Activated CD4-positive, alpha-beta T cell treated with anti-CD3 and anti-CD28 coated beads, Interleukin-2, amount 50 U/mL, for 16 hours (primary cell): ENCODE data around the gene PDE4D.

Experiments
- DNase-seq: peaks from one replicate; pipeline ENCODE4 v3.0.0-alpha.2; 2020

PDE4D gene

GRCh38 chr5:59348189-59348588, 545.3 kb downstream of the PDE4D start:
- no peak for DNase-seq

DNA sequence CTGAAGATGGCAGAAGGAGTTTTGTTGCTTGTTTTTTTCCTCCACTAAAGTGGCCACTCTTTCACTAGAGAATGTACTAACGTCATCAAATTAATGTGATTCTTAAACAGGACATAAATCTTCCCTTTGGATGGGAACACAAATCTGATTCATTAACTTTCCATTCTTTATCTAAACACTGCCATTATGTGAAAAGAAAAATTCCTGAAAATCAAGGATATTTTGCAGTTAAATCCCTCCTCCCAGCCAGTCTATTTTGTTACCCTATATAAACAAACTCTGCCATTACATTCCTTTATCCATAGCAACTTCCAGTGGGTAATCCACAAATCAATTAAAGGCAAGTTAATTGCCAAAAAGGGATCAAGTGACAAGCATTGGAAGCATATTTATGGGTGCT, 546.5 kb downstream of the PDE4D start:
- DNase-seq, result no peak

GRCh38 chr5:59346514-59346913, 547.0 kb downstream of the PDE4D start:
- DNase-seq, result no peak

GRCh38 chr5:59342181-59342580, 551.3 kb downstream of the PDE4D start:
- DNase-seq, result no peak

- DNase-seq, result no peak
Observed at GRCh38 chr5:59341760-59342159, 551.8 kb downstream of the PDE4D start.

DNA sequence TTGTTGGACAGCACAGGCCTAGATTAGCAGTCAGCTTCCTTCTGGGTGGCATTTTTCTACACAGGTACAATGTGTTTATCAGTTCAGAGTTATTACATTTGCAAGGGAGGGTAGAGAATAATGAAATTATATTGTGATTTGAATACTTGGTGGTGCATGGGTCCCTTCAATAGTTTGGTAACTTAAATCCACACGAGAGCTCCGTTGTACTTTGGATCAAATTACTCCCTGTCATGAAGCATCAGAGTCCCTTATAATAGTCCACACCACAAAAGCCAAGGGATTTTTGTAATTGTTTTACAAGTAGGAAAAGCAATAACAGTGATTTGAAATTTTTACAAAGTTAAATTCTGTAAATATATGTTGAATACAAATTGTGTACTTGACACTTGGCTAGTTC, 552.4 kb downstream of the PDE4D start:
- no peak for DNase-seq

DNA sequence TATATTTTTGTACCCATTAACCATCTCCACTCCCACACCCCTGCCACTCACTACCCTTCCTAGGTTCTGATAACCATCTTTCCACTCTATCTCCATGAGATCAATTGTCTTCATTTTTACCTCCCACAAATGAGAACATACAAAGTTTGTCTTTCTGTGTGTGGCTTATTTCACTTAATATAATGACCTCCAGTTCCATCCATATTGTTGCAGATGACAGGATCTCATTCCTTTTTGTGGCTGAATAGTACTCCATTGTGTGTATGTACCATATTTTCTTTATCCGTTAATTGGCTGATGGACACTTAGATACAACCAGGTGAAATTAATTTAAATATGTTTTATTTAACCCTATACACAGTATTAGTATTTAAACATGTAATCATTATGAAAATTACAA, 552.9 kb downstream of the PDE4D start:
- no peak for DNase-seq

- no peak for DNase-seq
Observed at GRCh38 chr5:59337240-59337639, 556.3 kb downstream of the PDE4D start.

- no peak for DNase-seq
Observed at GRCh38 chr5:59335544-59335943, 558.0 kb downstream of the PDE4D start.

GRCh38 chr5:59333416-59333815, 560.1 kb downstream of the PDE4D start:
- no peak for DNase-seq

- DNase-seq, result no peak
Observed at GRCh38 chr5:59332236-59332973, 561.1 kb downstream of the PDE4D start.

DNA sequence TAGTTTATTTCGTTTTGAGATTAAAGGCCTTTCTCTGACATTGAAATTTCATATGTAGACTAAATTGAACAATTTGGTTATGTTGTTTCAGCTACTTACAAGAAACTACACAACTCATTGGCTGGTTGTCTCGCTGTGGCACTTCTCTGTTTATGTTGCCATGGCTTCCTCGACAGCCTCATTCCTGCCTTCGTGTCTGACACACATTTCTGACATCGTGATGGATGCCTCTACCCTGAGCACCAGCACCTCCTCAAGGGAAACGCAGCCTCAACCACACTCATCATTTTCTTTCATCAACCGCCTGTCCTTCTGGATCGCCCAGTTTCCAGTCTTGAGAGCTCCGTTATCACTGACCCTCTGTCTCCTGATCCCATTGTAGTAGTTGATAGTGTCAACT, 562.8 kb downstream of the PDE4D start:
- no peak for DNase-seq

DNA sequence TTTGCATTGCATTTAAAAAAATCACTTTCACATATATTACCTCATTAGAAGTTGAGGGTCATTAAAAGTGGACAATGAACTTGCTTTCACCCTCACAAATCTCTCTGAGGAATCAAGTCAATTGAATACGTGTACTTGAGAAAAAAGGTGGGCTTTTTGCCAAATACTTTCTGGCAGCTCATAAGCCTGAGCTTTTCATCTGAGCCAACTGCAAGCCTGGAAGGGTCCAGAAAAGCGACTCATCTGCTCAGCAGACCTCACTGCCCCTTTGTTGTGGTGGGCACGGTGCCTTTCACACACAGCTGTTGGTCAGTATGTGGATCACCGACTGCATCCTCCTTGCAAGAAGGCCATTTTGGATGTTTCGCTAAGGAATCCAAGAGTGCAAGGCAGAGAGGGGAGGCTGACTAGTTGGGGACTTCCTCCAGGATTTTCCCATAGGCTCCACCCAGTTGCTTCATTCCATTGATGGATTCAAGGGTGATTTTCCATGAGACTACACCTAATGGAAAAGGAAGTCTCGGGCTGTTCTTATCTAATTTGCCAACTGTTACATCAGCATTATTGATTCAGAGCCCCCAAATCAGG, 564.7 kb downstream of the PDE4D start:
- DNase-seq, result no peak

DNA sequence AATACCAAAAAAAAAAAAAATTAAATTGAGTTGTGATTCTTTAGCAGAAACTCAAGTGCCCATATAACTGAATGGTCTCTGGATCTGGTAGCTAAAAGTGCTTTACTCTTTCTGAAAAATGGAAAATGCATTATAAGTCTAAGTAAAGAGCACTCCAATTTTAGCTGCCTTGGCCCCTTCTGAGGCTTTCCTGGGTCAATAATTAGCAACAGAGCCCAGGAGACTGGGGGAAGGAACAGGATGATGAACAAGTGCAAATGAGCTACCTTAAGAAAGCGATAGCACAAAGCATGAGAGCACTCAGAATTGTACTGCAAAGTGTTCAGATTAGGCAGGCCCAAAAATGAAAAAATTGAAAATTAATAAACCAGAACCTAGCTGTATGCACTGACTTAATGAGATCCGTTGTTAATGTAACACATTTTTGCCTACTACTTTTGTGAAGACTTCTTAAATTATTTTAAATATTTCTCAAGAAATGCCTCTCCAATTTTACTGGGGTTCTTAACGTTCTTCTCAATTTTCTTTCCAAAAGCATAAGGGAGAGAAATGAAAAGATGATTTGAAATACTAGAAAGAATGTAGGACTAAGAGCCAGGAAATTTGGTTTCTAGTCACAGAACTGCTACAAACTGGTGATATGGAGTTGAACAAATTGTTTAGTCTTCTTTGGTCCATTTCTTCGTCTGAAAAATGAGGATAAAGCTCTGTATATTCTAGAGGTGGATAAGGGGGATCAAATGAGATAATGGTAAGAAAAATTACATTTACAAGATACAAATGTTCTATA, 566.1 kb downstream of the PDE4D start:
- DNase-seq, result no peak

GRCh38 chr5:59326596-59326995, 566.9 kb downstream of the PDE4D start:
- DNase-seq, result no peak

- no peak for DNase-seq
Observed at GRCh38 chr5:59325070-59325469, 568.5 kb downstream of the PDE4D start.

GRCh38 chr5:59322894-59323293, 570.6 kb downstream of the PDE4D start:
- no peak for DNase-seq

DNA sequence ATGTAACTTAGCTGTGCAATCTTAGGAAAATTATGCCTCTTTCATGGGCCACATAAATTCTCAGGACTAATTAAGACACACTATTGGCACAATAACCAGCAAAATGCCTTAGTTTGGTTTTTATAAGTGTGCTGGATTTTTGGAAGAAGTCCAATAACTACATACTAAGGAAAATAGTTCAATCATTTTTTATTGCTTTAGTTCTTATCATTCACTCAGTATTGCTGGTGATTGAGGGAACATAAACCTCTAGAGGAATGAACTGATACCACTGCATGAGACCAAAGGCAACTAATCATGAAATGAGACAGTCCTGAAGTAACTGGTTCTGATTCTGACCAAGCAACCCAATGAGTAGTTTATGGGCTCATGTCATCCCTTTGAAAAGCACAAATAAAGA, 571.5 kb downstream of the PDE4D start:
- no peak for DNase-seq

DNA sequence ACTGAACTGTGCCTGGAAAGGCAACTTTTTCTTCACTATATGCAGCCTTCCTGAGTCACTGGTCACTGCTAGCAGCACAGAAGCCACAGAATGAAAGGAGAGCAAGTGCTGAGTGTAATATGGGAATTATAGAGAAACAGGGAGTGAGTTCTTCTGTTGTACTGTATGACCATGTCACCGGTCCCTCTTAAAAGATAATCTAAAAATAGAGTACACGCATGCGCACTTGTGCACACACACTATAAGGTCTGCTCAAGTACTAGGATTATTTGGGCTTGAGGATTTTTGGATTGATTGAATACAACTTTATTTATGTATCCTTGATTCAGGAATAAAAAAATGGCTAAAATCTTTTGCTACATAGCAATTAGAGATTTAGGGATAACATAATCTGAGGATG, 571.9 kb downstream of the PDE4D start:
- no peak for DNase-seq

DNA sequence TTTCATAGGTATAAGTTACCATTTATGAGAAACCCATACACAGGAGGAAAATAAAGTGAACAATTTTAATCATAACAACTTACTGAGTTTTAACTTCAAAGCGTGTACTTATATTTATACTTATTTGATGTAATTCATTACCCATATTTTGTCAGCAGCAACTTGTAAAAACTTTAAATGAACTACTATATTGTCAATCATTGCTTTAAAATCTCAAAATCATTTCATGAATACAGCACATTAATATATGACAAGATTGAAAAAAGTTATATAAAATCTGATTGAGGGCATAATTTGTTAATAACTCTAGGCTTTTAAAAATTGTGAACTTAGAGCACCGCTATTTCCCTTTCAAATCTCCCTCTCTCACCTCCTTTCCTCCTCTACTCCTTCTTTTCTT, 573.1 kb downstream of the PDE4D start:
- DNase-seq, result no peak

GRCh38 chr5:59319250-59319649, 574.3 kb downstream of the PDE4D start:
- no peak for DNase-seq

DNA sequence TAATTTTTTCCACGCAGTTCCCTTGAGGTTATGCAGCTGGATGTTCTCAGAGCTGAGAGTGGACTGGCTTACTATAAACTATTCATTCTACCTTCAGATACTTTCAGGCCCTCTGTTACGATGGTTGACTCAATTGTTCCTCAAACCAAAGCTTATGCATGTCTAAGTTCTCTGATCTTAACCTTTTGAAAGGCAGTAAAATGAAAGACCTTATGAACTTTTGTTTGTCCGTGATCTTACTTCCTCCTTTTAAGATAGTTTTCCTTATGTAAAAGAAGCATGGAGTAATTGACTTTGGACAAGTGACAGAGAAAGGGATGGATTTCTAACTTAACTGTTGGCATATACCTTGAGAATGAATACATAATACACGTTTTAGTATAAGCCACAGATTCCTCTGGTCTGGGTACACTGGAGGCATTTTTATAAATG, 575.7 kb downstream of the PDE4D start:
- DNase-seq, result no peak

GRCh38 chr5:59317023-59317773, 576.3 kb downstream of the PDE4D start:
- DNase-seq, result no peak
